Endodermal cell (in vitro differentiated cells): ENCODE results near the gene SPATA20. TPM values are rescaled to one million over a fixed set of nuclear protein-coding genes. Genes with fewer than 3 reads are reported as not detected.

Source experiments
- DNase-seq: peaks from one replicate; pipeline ENCODE4 v3.0.0-alpha.2; 2017
- H3K27ac ChIP-seq: 2 replicates; pipeline ENCODE4 v1.5.1; 2013; ENCODE audit warnings: mild to moderate bottlenecking, low read depth, low read length, moderate library complexity
- H3K27me3 ChIP-seq: 2 replicates; pipeline ENCODE4 v1.6.1; 2013; ENCODE audit warnings: mild to moderate bottlenecking, low read length, moderate library complexity; ENCODE audit not compliant: insufficient read depth, control insufficient read depth, poor library complexity, severe bottlenecking
- H3K36me3 ChIP-seq: 2 replicates; pipeline ENCODE4 v1.7.0; 2013; ENCODE audit warnings: mild to moderate bottlenecking, low read length, moderate library complexity; ENCODE audit not compliant: control insufficient read depth, insufficient read depth
- H3K4me1 ChIP-seq: one replicate; pipeline ENCODE4 v1.7.0; 2013; ENCODE audit warnings: low read length; ENCODE audit not compliant: control insufficient read depth, insufficient read depth
- H3K4me3 ChIP-seq: 2 replicates; pipeline ENCODE4 v1.5.1; 2013; ENCODE audit warnings: mild to moderate bottlenecking, low read length, moderate library complexity
- H3K9ac ChIP-seq: 2 replicates; pipeline ENCODE4 v1.6.1; 2013; ENCODE audit warnings: mild to moderate bottlenecking, low read length, moderate library complexity; ENCODE audit not compliant: poor library complexity, severe bottlenecking; ENCODE audit errors: extremely low read depth
- H3K9me3 ChIP-seq: 2 replicates; pipeline ENCODE4 v1.6.1; 2013; ENCODE audit warnings: mild to moderate bottlenecking, low read length, moderate library complexity; ENCODE audit not compliant: control insufficient read depth
- H3K27ac Mint-ChIP-seq: 2 replicates; pipeline ENCODE4 v1.8.0; 2020; ENCODE audit warnings: mixed read lengths
- H3K27me3 Mint-ChIP-seq: 2 replicates; pipeline ENCODE4 v1.8.0; 2021; ENCODE audit warnings: mild to moderate bottlenecking, mixed read lengths; ENCODE audit not compliant: insufficient read depth
- H3K36me3 Mint-ChIP-seq: 2 replicates; pipeline ENCODE4 v1.8.0; 2020; ENCODE audit warnings: low read depth, mixed read lengths
- H3K4me1 Mint-ChIP-seq: 2 replicates; pipeline ENCODE4 v1.8.0; 2020; ENCODE audit warnings: mixed read lengths
- H3K4me3 Mint-ChIP-seq: 2 replicates; pipeline ENCODE4 v1.8.0; 2020; ENCODE audit warnings: mild to moderate bottlenecking, moderate library complexity, mixed read lengths
- H3K9me3 Mint-ChIP-seq: 2 replicates; pipeline ENCODE4 v1.8.0; 2020; ENCODE audit warnings: mild to moderate bottlenecking, mixed read lengths
- WGBS, 2 experiments: methylation state at CpG; one replicate each; pipeline versions ENCODE4 v1.1.5 to v1.1.7; 2013; ENCODE audit warnings: missing lambda C conversion rate in 2 of 2, mixed read lengths in 1 of 2; ENCODE audit not compliant: insufficient coverage in 1 of 2, insufficient read length in 1 of 2; 5-methylcytosine and 5-hydroxymethylcytosine counted together
- total RNA-seq, 2 donors: library from RNA; stranded (reverse); fragmentation: NEBNext Ultra II Directional in 1 of 2; extraction: Animal tissue kit (Norgen Biotek cat#: 25700) in 1 of 2; gene quantifications; 2 replicates in 1 of 2; 3 replicates in 1 of 2; pipeline ENCODE4 v1.2.1, GENCODE V29; 2021
- TF ChIP-seq, protein P1 (sequence below): fragments of 200-600 bp; sonication (generic); conservative IDR thresholded peaks from 2 replicates; pipeline ENCODE4 v1.5.0; 2021; ENCODE audit warnings: antibody characterized with exemption, mild to moderate bottlenecking

SPATA20 gene
- total RNA-seq, 2 donors from 2014 or later = 40.4 to 40.5 TPM

DNA sequence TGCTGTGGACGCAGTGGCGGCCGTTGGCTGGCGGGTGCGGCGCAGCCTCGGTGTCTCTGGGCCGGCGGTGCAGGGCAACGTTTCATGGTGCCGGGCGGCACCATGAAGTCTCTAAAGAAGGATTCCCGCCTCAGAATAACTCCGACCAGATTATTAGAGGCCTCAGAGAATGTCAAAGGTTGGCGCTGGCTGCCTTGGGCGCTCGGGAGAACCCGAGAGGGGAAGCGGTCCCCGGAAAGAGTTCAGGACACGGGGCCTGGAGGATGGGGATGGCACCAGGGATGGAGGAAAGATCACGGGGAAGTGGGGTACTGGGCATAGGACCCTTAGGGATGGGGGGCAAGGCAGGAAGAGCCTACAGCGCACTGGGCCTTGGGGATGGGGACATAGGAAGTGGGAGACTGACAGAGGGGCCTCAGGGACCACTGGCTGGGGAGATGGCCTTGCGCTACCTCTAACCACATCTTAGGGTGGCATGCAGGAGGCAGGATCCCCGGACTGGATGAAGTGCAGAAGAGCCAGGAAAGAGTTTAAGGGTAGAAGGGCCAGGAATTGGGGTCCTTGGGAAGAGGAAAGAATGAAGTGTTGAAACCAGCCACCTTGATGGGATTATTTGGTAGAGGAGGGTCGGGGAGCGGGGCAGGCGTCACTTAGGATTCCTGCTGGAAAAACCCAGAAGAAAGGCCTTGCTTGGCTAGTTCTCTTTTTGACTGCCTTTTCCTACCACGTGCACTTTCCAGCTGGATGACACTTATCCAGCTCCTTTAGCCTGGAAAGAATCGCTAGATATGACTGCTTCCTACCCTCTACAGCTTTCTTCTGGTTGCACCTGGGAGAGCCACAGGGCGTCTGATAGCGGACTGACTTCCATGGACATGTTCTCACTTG, 38.2 kb upstream of the SPATA20 start:
- peak overlapping the region; percentile 90 for H3K27ac Mint-ChIP-seq
- TF ChIP-seq, protein P1, sequence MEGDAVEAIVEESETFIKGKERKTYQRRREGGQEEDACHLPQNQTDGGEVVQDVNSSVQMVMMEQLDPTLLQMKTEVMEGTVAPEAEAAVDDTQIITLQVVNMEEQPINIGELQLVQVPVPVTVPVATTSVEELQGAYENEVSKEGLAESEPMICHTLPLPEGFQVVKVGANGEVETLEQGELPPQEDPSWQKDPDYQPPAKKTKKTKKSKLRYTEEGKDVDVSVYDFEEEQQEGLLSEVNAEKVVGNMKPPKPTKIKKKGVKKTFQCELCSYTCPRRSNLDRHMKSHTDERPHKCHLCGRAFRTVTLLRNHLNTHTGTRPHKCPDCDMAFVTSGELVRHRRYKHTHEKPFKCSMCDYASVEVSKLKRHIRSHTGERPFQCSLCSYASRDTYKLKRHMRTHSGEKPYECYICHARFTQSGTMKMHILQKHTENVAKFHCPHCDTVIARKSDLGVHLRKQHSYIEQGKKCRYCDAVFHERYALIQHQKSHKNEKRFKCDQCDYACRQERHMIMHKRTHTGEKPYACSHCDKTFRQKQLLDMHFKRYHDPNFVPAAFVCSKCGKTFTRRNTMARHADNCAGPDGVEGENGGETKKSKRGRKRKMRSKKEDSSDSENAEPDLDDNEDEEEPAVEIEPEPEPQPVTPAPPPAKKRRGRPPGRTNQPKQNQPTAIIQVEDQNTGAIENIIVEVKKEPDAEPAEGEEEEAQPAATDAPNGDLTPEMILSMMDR = no peak
- H3K9ac ChIP-seq = no peak overlapping the region

DNA sequence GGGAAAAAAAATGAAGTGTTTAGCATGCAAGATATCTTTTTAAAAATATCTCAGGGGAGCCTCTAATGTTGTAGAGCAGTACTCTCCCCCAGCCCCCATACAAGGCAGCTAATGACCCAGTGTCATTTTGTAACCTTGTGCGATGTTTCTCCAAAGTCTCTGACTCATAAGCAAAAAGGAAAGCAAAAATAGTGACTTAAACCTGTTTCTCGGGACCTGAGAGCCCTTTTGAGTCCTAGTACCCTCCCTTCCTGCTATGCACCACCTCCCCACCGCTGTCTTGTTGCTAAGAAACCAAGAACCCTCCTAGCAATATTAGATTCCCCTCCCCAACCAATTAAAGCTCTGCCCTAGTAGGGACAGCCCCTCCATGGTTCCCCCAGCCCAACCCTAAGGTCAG, 35.9 kb upstream of the SPATA20 start:
- no peak overlapping the region for H3K4me3 Mint-ChIP-seq
- H3K27me3 Mint-ChIP-seq = peaks cover 9% of the 10 kb centered on the region
- H3K9me3 ChIP-seq = no peaks in the 10 kb centered on the region
- H3K36me3 ChIP-seq = no peaks in the 10 kb centered on the region
- 51 to 78% methylated on average over 3 of the region's 3 CpGs for WGBS, 2 experiments
- H3K9ac ChIP-seq = no peak overlapping the region
- peak; percentile 45 for DNase-seq
- H3K9me3 Mint-ChIP-seq = no peaks in the 10 kb centered on the region
- no peak overlapping the region for H3K27ac Mint-ChIP-seq
- TF ChIP-seq, protein P1 = no peak
- peaks cover 11% of the 10 kb centered on the region for H3K4me1 Mint-ChIP-seq
- H3K27me3 ChIP-seq = peaks cover 3% of the 10 kb centered on the region
- H3K36me3 Mint-ChIP-seq = no peaks in the 10 kb centered on the region
- H3K4me3 ChIP-seq = no peak overlapping the region
- H3K4me1 ChIP-seq = no peaks in the 10 kb centered on the region
- peak overlapping the region; percentile 16 for H3K27ac ChIP-seq

More for the DNA sequence above, 38.2 kb upstream of the SPATA20 start:
- Histone ChIP-seq H3K36me3 (no peaks in the 10 kb centered on the region), H3K4me3 (peak overlapping the region; percentile 80), H3K27me3 (peaks cover 11% of the 10 kb centered on the region), H3K27ac (no peak overlapping the region), H3K9me3 (no peaks in the 10 kb centered on the region), H3K4me1 (no peaks in the 10 kb centered on the region)
- H3K4me3 Mint-ChIP-seq = peak overlapping the region; percentile 83
- H3K9me3 Mint-ChIP-seq = no peaks in the 10 kb centered on the region
- H3K4me1 Mint-ChIP-seq = peaks cover 13% of the 10 kb centered on the region
- WGBS, 2 experiments = 33 to 61% methylated on average over 9 to 32 of the region's 32 CpGs
- DNase-seq = no peak
- H3K27me3 Mint-ChIP-seq = peaks cover 18% of the 10 kb centered on the region
- no peaks in the 10 kb centered on the region for H3K36me3 Mint-ChIP-seq

DNA sequence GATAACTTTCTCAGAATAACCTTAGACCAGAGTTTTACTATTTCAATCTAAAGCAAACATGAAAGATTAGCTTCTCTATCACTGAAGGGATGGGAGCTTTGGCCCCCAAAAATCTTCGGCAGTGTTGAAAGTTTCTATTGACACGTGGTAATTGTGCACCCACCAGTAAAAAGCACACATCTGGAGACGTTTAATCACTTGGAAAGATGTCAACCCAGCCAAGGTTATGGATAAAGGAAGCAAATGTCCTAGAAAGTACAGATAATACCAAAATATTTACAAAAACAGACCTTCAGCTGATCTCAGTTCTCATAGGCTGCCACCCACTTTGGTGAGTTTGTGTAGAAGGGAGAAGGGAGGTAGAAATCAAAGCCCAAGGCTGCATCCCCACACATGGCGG, 33.5 kb upstream of the SPATA20 start:
- no peaks in the 10 kb centered on the region for H3K9me3 ChIP-seq
- Mint-ChIP-seq H3K4me1 (peaks cover 10% of the 10 kb centered on the region), H3K27ac (no peak overlapping the region), H3K9me3 (no peaks in the 10 kb centered on the region), H3K36me3 (no peaks in the 10 kb centered on the region), H3K27me3 (peaks cover 14% of the 10 kb centered on the region), H3K4me3 (no peak overlapping the region)
- 94% methylated on average over 4 of the region's 4 CpGs; no CpG with 5 or more reads in 1 of the 2 experiments for WGBS, 2 experiments
- H3K27me3 ChIP-seq = no peaks in the 10 kb centered on the region
- no peaks in the 10 kb centered on the region for H3K36me3 ChIP-seq
- H3K4me3 ChIP-seq = no peak overlapping the region
- H3K9ac ChIP-seq = no peak overlapping the region
- no peak for DNase-seq
- TF ChIP-seq, protein P1 = no peak
- no peak overlapping the region for H3K27ac ChIP-seq
- no peaks in the 10 kb centered on the region for H3K4me1 ChIP-seq
